Stimulated activated naive CD8-positive, alpha-beta T cell treated with anti-CD3 and anti-CD28 coated beads, Interleukin-15, Interleukin-2, amounts not matched to agents 100 ng/mL and 50 ng/mL, for 24 hours (primary cell): Measurements from ENCODE around the gene ZBTB7C.

Experiments
- H3K27ac Mint-ChIP-seq: one replicate; pipeline ENCODE4 v1.8.0; 2021; ENCODE audit warnings: mild to moderate bottlenecking, mixed read lengths
- H3K27me3 Mint-ChIP-seq: one replicate; pipeline ENCODE4 v1.8.0; 2021; ENCODE audit warnings: mixed read lengths
- H3K36me3 Mint-ChIP-seq: one replicate; pipeline ENCODE4 v1.8.0; 2021; ENCODE audit warnings: low read depth, mixed read lengths
- H3K4me1 Mint-ChIP-seq: one replicate; pipeline ENCODE4 v1.8.0; 2021; ENCODE audit warnings: low read depth, mixed read lengths
- H3K4me3 Mint-ChIP-seq: one replicate; pipeline ENCODE4 v1.8.0; 2021; ENCODE audit warnings: mild to moderate bottlenecking, mixed read lengths
- H3K9me3 Mint-ChIP-seq: one replicate; pipeline ENCODE4 v1.8.0; 2021; ENCODE audit warnings: mixed read lengths

ZBTB7C gene

GRCh38 chr18:48278081-48278480 is 131.1 kb downstream of the ZBTB7C start:
- Mint-ChIP-seq H3K9me3 (no peaks in the 10 kb centered on the region), H3K36me3 (no peaks in the 10 kb centered on the region), H3K27ac (no peak overlapping the region), H3K4me1 (no peaks in the 10 kb centered on the region), H3K4me3 (no peak overlapping the region), H3K27me3 (peaks cover 9% of the 10 kb centered on the region)

- no peaks in the 10 kb centered on the region for H3K36me3 Mint-ChIP-seq
- peaks cover 9% of the 10 kb centered on the region for H3K27me3 Mint-ChIP-seq
- H3K9me3 Mint-ChIP-seq = no peaks in the 10 kb centered on the region
- H3K27ac Mint-ChIP-seq = no peak overlapping the region
- H3K4me1 Mint-ChIP-seq = no peaks in the 10 kb centered on the region
- no peak overlapping the region for H3K4me3 Mint-ChIP-seq
These were observed 134.9 kb downstream of the ZBTB7C start for GRCh38 chr18:48274301-48274700.

GRCh38 chr18:48270929-48271328 is 138.3 kb downstream of the ZBTB7C start:
- H3K27me3 Mint-ChIP-seq = peaks cover 9% of the 10 kb centered on the region
- no peaks in the 10 kb centered on the region for H3K4me1 Mint-ChIP-seq
- H3K9me3 Mint-ChIP-seq = no peaks in the 10 kb centered on the region
- H3K4me3 Mint-ChIP-seq = no peak overlapping the region
- H3K36me3 Mint-ChIP-seq = no peaks in the 10 kb centered on the region
- no peak overlapping the region for H3K27ac Mint-ChIP-seq

GRCh38 chr18:48265328-48265727 is 143.9 kb downstream of the ZBTB7C start:
- H3K4me1 Mint-ChIP-seq = no peaks in the 10 kb centered on the region
- no peak overlapping the region for H3K27ac Mint-ChIP-seq
- peaks cover 8% of the 10 kb centered on the region for H3K27me3 Mint-ChIP-seq
- H3K36me3 Mint-ChIP-seq = no peaks in the 10 kb centered on the region
- no peak overlapping the region for H3K4me3 Mint-ChIP-seq
- H3K9me3 Mint-ChIP-seq = no peaks in the 10 kb centered on the region

GRCh38 chr18:48263914-48264902 is 145.0 kb downstream of the ZBTB7C start:
- no peak overlapping the region for H3K4me3 Mint-ChIP-seq

GRCh38 chr18:48263192-48263853 is 145.9 kb downstream of the ZBTB7C start:
- Mint-ChIP-seq H3K36me3 (no peaks in the 10 kb centered on the region), H3K27me3 (peaks cover 10% of the 10 kb centered on the region), H3K9me3 (no peaks in the 10 kb centered on the region), H3K27ac (no peak overlapping the region), H3K4me1 (no peaks in the 10 kb centered on the region), H3K4me3 (no peak overlapping the region)

More at GRCh38 chr18:48263914-48264902, 145.0 kb downstream of the ZBTB7C start:
- H3K36me3 Mint-ChIP-seq = no peaks in the 10 kb centered on the region
- no peak overlapping the region for H3K27ac Mint-ChIP-seq
- H3K27me3 Mint-ChIP-seq = peaks cover 8% of the 10 kb centered on the region
- H3K4me1 Mint-ChIP-seq = no peaks in the 10 kb centered on the region
- H3K9me3 Mint-ChIP-seq = no peaks in the 10 kb centered on the region

GRCh38 chr18:48260237-48260636 is 148.9 kb downstream of the ZBTB7C start:
- Mint-ChIP-seq H3K27me3 (peaks cover 19% of the 10 kb centered on the region), H3K36me3 (no peaks in the 10 kb centered on the region), H3K27ac (no peak overlapping the region), H3K4me1 (no peaks in the 10 kb centered on the region), H3K4me3 (no peak overlapping the region), H3K9me3 (peaks cover 6% of the 10 kb centered on the region)

GRCh38 chr18:48256848-48257247 is 152.3 kb downstream of the ZBTB7C start:
- Mint-ChIP-seq H3K36me3 (no peaks in the 10 kb centered on the region), H3K27me3 (peaks cover 28% of the 10 kb centered on the region), H3K4me1 (no peaks in the 10 kb centered on the region), H3K27ac (no peak overlapping the region), H3K4me3 (no peak overlapping the region), H3K9me3 (peaks cover 11% of the 10 kb centered on the region)

GRCh38 chr18:48254077-48254602 is 155.0 kb downstream of the ZBTB7C start:
- H3K27me3 Mint-ChIP-seq = peaks cover 38% of the 10 kb centered on the region
- no peak overlapping the region for H3K4me3 Mint-ChIP-seq
- H3K27ac Mint-ChIP-seq = no peak overlapping the region
- no peaks in the 10 kb centered on the region for H3K4me1 Mint-ChIP-seq
- H3K36me3 Mint-ChIP-seq = no peaks in the 10 kb centered on the region
- H3K9me3 Mint-ChIP-seq = peaks cover 14% of the 10 kb centered on the region

GRCh38 chr18:48252525-48252924 is 156.7 kb downstream of the ZBTB7C start:
- no peak overlapping the region for H3K27ac Mint-ChIP-seq
- H3K4me3 Mint-ChIP-seq = no peak overlapping the region
- H3K36me3 Mint-ChIP-seq = no peaks in the 10 kb centered on the region
- H3K4me1 Mint-ChIP-seq = no peaks in the 10 kb centered on the region
- peaks cover 14% of the 10 kb centered on the region for H3K9me3 Mint-ChIP-seq
- peaks cover 29% of the 10 kb centered on the region for H3K27me3 Mint-ChIP-seq

GRCh38 chr18:48250918-48251317 is 158.3 kb downstream of the ZBTB7C start:
- Mint-ChIP-seq H3K4me3 (no peak overlapping the region), H3K9me3 (peaks cover 8% of the 10 kb centered on the region), H3K27ac (no peak overlapping the region), H3K36me3 (no peaks in the 10 kb centered on the region), H3K27me3 (peaks cover 22% of the 10 kb centered on the region), H3K4me1 (no peaks in the 10 kb centered on the region)

- Mint-ChIP-seq H3K27me3 (peaks cover 22% of the 10 kb centered on the region), H3K4me3 (no peak overlapping the region), H3K36me3 (no peaks in the 10 kb centered on the region), H3K4me1 (no peaks in the 10 kb centered on the region), H3K27ac (no peak overlapping the region), H3K9me3 (peaks cover 8% of the 10 kb centered on the region)
These were observed 158.7 kb downstream of the ZBTB7C start for GRCh38 chr18:48250362-48250907.

- H3K4me3 Mint-ChIP-seq = no peak overlapping the region
- H3K27ac Mint-ChIP-seq = no peak overlapping the region
- H3K4me1 Mint-ChIP-seq = no peaks in the 10 kb centered on the region
- no peaks in the 10 kb centered on the region for H3K36me3 Mint-ChIP-seq
- peaks cover 8% of the 10 kb centered on the region for H3K9me3 Mint-ChIP-seq
- peaks cover 22% of the 10 kb centered on the region for H3K27me3 Mint-ChIP-seq
These were observed 159.3 kb downstream of the ZBTB7C start for GRCh38 chr18:48249854-48250253.

- peaks cover 29% of the 10 kb centered on the region for H3K27me3 Mint-ChIP-seq
- H3K9me3 Mint-ChIP-seq = peaks cover 15% of the 10 kb centered on the region
- H3K27ac Mint-ChIP-seq = no peak overlapping the region
- H3K4me1 Mint-ChIP-seq = no peaks in the 10 kb centered on the region
- H3K36me3 Mint-ChIP-seq = no peaks in the 10 kb centered on the region
- H3K4me3 Mint-ChIP-seq = no peak overlapping the region
These were observed 164.7 kb downstream of the ZBTB7C start for GRCh38 chr18:48244530-48244929.

GRCh38 chr18:48238636-48239035 is 170.5 kb downstream of the ZBTB7C start:
- H3K27me3 Mint-ChIP-seq = peaks cover 63% of the 10 kb centered on the region
- no peaks in the 10 kb centered on the region for H3K36me3 Mint-ChIP-seq
- H3K27ac Mint-ChIP-seq = no peak overlapping the region
- H3K4me1 Mint-ChIP-seq = no peaks in the 10 kb centered on the region
- H3K4me3 Mint-ChIP-seq = no peak overlapping the region
- peaks cover 20% of the 10 kb centered on the region for H3K9me3 Mint-ChIP-seq
